Retinal pigment epithelial cell (primary cell): ENCODE data around the gene MYOG.

ENCODE experiments used
- DNase-seq: peaks from one replicate; pipeline ENCODE4 v3.0.0-alpha.2; 2010; ENCODE audit warnings: low read depth
- H3K4me3 ChIP-seq: 2 replicates; pipeline ENCODE4 v1.5.1; 2011; ENCODE audit warnings: mild to moderate bottlenecking, low read length, control low read depth, moderate library complexity
- CTCF ChIP-seq: conservative IDR thresholded peaks from 2 replicates; pipeline ENCODE4 v1.5.1; 2011; ENCODE audit warnings: low read depth, low read length, control low read depth, inconsistent platforms

The MYOG gene

GRCh38 chr1:203041351-203041932 lies 44.4 kb downstream of the MYOG start:
- no peak for DNase-seq

GRCh38 chr1:203040513-203041275 lies 45.1 kb downstream of the MYOG start:
- no peak overlapping the region for H3K4me3 ChIP-seq
- no peak for DNase-seq
- TF ChIP-seq CTCF = no peak

More at GRCh38 chr1:203041351-203041932, 44.4 kb downstream of the MYOG start:
- TF ChIP-seq CTCF = no peak
- no peak overlapping the region for H3K4me3 ChIP-seq

GRCh38 chr1:203039609-203040512 lies 46.0 kb downstream of the MYOG start:
- no peak overlapping the region for H3K4me3 ChIP-seq
- peak; percentile 40 for TF ChIP-seq CTCF
- no peak for DNase-seq

GRCh38 chr1:203038891-203039608 lies 46.8 kb downstream of the MYOG start:
- TF ChIP-seq CTCF = peak; percentile 97
- DNase-seq = no peak
- no peak overlapping the region for H3K4me3 ChIP-seq

GRCh38 chr1:203038217-203038741 lies 47.5 kb downstream of the MYOG start:
- TF ChIP-seq CTCF = no peak
- peak; percentile 57 for DNase-seq
- H3K4me3 ChIP-seq = no peak overlapping the region

GRCh38 chr1:203037509-203038190 lies 48.2 kb downstream of the MYOG start:
- no peak for DNase-seq
- no peak for TF ChIP-seq CTCF
- no peak overlapping the region for H3K4me3 ChIP-seq
